DMS153 treated with DMSO at 0.1 percent for 48 hours (cell line): Measurements from ENCODE around the gene CACNA2D1.
"Not testable (repeated sequence)": the region's sequence is repeated elsewhere in the genome, so short reads cannot be mapped to it uniquely, and the experiment has no call there.

Experiments used
- DNase-seq: peaks from one replicate; lab custom pipeline; 2025; ENCODE audit not compliant: unreplicated experiment; lab: John Stamatoyannopoulos, UW

Gene CACNA2D1

DNA sequence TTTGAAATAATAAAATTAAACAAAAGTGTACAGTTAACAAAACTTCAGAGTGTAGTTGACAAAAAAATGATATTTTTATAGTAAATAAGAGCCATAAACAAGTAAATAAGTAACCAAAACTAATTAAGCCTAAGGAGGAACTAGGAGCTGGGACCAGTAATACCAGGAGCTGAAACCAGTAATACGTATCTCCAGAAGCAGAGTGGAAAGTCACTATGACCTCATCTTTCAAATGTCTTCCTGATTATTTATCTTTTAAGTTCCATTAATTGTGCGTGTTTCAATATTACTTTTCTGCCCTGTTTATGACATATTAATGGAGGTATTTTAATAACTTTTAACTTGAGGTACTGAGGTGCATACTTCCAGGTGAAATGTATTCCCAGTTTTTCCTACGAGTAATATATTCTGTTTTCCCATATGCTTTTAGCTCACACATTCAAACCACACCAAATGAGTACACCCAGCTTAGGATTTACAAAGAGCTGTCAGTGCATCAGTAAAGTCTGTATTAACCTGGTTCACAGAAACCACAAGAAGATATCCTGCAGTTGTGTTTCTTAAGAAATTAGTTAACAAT lies 390.0 kb downstream of the CACNA2D1 start:
- DNase-seq, result no peak

- no peak for DNase-seq
Observed at GRCh38 chr7:82051601-82052000, 392.0 kb downstream of the CACNA2D1 start.

- peak; percentile 13 for DNase-seq
Observed at GRCh38 chr7:82050792-82051191, 392.8 kb downstream of the CACNA2D1 start.

GRCh38 chr7:82049891-82050533 lies 393.6 kb downstream of the CACNA2D1 start:
- DNase-seq, result peak; percentile 24

GRCh38 chr7:82049442-82049841 lies 394.1 kb downstream of the CACNA2D1 start:
- no peak for DNase-seq

GRCh38 chr7:82044497-82045080 lies 399.0 kb downstream of the CACNA2D1 start:
- DNase-seq, result peak; percentile 37

DNA sequence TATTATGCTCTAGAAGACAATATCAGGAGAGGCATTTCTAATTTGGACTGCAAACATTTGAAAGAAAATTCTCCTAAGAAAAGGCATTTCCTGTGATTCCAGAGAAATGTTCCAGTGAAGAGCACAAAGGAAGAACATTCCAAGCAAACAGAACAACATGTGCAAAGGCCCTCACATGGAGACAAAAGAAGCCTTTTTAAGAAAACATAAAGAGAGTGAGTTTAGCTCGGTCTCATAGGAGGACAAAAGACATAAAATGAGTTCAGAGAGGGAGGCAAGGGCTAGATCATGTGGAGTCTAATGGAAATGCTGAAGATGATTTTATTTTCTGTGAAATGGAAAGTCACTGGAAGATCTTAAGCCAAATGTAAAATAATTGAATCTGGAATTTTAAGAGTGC lies 404.0 kb downstream of the CACNA2D1 start:
- DNase-seq, result no peak

DNA sequence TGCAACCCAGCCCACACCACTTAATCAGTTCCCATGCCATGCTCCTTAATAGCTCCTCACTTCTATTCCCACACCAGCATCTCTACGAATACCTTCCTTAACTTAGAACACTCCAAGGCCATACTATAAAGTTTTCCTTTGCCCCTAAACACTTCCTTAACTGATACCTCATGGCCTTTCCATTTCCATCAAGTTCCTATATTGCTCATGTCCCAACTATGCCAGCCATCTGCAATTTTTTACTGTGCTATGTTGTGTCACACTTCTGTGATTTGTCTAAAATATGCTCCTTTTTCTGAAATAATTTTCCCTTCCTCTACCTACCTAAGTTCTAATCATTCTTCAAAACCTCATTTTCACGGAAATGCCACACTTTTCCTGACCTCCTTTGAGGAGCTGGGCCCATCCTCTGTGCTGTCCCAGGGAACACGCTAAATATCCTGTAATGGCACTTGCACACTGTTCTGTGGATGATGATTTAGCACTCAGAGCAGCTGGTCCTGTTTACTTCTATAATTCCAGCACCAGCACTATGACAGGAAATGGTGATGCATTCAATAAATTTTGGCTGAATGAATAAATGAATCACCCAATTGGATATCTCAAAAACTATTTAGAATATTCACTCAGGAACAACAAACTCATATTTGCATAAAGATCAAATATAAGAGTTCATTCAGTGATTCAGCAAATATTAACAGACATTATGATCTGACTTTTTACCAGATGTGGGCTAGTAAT lies 407.3 kb downstream of the CACNA2D1 start:
- no peak for DNase-seq

DNA sequence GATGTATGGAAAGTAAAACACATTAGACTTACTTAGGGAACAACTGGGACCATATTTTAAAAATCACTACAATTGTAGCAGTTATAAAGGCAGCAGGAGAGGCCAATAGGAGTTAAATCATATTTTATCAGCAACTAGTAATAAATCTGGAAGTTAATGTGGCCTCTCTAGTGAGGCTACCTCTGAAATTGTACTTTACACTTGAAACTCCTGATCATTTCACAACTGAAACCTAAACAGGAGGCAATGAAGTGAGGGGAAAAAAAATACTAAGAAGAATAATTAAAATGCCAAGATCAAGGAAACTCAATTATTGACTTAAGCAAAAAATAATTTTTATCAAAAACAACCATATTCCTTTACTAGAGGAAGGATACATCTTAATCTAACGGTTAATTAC lies 408.1 kb downstream of the CACNA2D1 start:
- no peak for DNase-seq

- no peak for DNase-seq
Observed at GRCh38 chr7:82032901-82033300, 410.7 kb downstream of the CACNA2D1 start.

DNA sequence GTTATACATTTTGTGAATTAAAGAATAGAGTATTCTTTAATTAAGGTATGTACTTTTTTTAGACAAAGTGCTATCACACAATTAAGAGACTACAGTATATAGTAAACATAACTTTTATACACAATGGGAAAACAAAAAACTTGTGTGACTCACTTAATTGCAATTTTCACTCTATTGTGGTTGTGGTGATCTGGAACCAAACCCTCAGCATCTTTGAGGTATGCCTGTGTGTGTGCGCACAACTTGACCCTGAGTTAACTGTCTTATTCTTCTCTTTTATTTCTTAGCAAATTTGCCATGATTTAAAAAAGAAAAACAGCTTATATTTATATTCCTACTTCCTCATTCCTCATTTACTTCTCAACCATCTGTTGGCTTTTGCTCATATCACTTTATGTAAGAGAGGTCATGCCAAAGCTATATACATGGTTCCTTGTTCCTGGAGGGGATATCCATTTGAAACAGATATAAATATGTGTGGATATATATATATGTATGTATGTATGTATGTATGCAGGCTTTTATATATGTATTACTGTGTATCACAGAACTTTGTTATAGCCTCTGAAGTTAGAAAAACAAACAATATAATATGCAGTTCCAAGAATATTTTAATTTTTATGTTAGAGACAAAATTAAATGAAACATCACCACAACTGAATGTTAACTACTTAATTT lies 414.2 kb downstream of the CACNA2D1 start:
- DNase-seq, result no peak

DNA sequence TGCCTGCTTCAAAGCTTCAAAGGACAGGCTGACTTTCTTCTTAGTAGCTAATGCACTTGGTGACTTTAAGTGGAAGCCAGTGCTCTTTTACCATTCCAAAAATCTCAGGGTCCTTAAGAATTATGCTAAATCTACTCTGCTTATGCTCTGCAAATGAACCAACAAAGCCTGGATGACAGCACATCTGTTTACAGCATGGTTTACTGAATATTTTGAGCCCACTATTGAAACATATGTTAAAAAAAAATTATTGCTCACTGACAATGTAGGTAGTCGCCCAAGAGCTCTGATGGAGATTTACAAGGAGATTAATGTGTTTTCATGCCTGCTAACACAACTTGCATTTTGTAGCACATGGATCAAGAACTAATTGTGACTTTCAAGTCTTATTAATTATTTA lies 415.5 kb downstream of the CACNA2D1 start:
- DNase-seq, result no peak

- DNase-seq, result no peak
Observed at GRCh38 chr7:82021713-82022112, 421.9 kb downstream of the CACNA2D1 start.

DNA sequence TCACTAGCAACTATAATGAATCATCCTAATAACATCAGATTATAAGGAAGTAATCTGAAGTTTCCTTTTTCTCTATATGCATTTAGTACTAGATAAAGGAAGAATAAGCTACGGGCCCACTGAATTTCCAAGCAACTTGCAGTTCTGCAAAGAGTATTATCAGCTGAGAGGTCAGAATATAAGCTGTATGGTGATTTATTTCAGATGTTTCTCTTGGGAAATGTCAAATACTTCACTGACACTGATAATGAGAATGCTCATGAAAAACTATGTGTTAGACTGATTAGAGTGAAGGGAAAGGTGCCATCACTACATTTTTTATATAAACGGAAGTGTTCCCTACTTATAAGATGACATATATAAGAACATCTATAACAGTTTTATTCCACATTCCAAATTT lies 422.5 kb downstream of the CACNA2D1 start:
- DNase-seq, result no peak

GRCh38 chr7:82019551-82020475 lies 423.8 kb downstream of the CACNA2D1 start:
- no peak for DNase-seq

DNA sequence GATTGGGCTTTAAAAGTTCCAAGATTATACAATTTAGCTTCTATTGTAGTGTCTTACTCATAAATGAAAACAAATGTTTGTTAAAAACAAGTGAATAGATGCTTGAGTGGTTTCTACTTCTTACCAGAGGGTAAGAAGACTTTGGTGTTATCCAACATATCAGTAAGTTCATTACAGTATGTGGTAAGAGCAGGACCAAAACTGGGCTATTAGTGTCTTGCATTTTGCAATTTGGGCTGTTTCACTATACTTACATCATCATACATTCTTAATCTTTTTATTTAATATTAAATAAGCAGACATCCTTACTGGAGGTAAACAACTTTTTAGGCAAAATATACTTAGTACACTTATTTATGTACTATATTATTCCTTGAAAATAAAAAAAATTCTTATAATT lies 425.4 kb downstream of the CACNA2D1 start:
- DNase-seq, result no peak

DNA sequence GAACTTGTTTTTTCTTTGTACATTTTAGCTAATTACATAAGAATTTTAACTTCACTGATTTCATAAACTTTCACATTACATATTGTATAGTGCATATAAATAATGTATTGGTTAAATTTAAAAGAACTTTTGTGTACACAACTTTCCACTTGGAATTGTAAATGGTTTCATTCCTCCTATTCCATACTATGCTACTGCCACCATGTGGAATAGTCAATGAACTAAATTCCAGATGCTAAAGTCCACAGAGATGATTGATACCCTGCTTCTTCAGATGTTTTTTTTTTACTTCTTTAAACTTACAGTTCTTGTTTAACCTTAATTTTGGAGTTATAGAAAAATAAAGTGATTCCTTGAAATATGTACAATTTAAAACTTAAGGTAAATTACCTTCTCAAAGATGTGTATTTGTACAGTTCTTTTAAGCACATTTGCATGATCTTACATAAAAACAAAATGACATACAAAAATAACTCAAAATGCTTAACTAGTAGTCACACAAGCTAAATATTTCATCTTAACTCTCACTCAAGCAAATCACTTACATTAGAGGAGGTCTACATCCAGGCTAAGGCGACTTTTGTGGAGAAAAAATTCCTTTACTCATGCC lies 426.1 kb downstream of the CACNA2D1 start:
- no peak for DNase-seq

DNA sequence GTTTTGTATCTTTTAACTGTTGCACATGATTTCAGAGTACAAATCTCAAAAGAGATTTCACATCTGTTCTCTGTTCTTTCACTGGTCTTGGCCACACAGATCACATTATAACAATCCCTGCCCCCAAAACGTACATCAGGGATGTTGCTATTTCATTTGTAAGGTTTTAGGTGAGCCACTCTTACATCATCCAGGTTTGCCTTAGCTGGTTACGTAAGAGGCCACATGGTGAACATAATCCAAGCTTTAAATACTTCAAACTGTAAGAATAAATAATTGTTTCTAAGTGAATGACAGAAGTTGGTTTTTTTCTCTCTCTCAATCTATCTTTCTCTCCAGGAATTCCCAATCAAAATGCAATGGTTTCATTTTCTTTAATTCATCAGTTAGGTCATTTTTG lies 427.8 kb downstream of the CACNA2D1 start:
- DNase-seq, result no peak

- not testable (repeated sequence) for DNase-seq
Observed at GRCh38 chr7:82014574-82014973, 429.0 kb downstream of the CACNA2D1 start.

DNA sequence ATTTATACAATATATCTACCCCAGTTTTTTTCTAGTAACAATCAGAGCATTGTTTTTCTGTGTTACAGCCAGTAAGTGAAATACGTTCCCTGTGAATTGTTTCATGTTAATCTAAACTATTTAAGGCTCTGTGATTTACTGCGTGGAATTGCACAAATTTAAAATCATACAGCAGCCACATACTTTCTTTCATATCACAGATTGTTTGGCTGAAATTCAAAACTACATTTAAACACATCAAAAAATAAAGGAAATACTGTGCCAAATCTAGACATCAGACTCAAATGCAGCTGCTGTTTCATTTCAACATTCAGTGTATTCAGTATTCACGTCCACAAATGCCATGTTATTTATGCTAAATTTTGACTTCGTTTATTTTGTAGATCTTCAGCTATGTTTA lies 431.1 kb downstream of the CACNA2D1 start:
- DNase-seq, result no peak
